Measurements from ENCODE around the gene DOCK2.
"Not testable (repeated sequence)": the region's sequence is repeated elsewhere in the genome, so short reads cannot be mapped to it uniquely, and the experiment has no call there.

The DOCK2 gene

GRCh38 chr5:169785771-169786618 lies 148.9 kb downstream of the DOCK2 start:
- DNase-seq = no peak

- DNase-seq = no peak
Observed at GRCh38 chr5:169788168-169788567, 151.1 kb downstream of the DOCK2 start.

- no peak for DNase-seq
Observed at GRCh38 chr5:169789417-169789940, 152.4 kb downstream of the DOCK2 start.

GRCh38 chr5:169791251-169791650 lies 154.2 kb downstream of the DOCK2 start:
- DNase-seq = no peak

- peak in 1 of 58 donors; percentile 21 for DNase-seq
Observed at GRCh38 chr5:169795338-169795737, 158.3 kb downstream of the DOCK2 start.

- no peak for DNase-seq
Observed at GRCh38 chr5:169796731-169797130, 159.7 kb downstream of the DOCK2 start.

GRCh38 chr5:169797577-169797976 lies 160.5 kb downstream of the DOCK2 start:
- DNase-seq = no peak

- no peak for DNase-seq
Observed at GRCh38 chr5:169798438-169798837, 161.4 kb downstream of the DOCK2 start.

GRCh38 chr5:169798906-169799660 lies 162.0 kb downstream of the DOCK2 start:
- no peak for DNase-seq

GRCh38 chr5:169801324-169801777 lies 164.3 kb downstream of the DOCK2 start:
- no peak for DNase-seq

GRCh38 chr5:169801781-169802180 lies 164.7 kb downstream of the DOCK2 start:
- DNase-seq = no peak

GRCh38 chr5:169803077-169803981 lies 166.3 kb downstream of the DOCK2 start:
- DNase-seq = no peak

- no peak for DNase-seq
Observed at GRCh38 chr5:169804861-169805260, 167.8 kb downstream of the DOCK2 start.

GRCh38 chr5:169805527-169805934 lies 168.5 kb downstream of the DOCK2 start:
- peak in 7 of 58 donors; percentile 7 to 17 (median 11) for DNase-seq

- no peak for DNase-seq
Observed at GRCh38 chr5:169805937-169806700, 169.0 kb downstream of the DOCK2 start.

- no peak for DNase-seq
Observed at GRCh38 chr5:169808118-169808581, 171.1 kb downstream of the DOCK2 start.

GRCh38 chr5:169808880-169809279 lies 171.8 kb downstream of the DOCK2 start:
- DNase-seq = not testable (repeated sequence)

GRCh38 chr5:169809281-169809680 lies 172.2 kb downstream of the DOCK2 start:
- DNase-seq = no peak

- no peak for DNase-seq
Observed at GRCh38 chr5:169810524-169810923, 173.4 kb downstream of the DOCK2 start.

GRCh38 chr5:169811023-169811422 lies 173.9 kb downstream of the DOCK2 start:
- no peak for DNase-seq

Data from anterior cingulate cortex (tissue), 58 donors.